Embryonic facial prominence (tissue), 1 donor: Measurements from ENCODE around the gene HPCAL1.

ENCODE experiments used
- DNase-seq: peaks from one replicate; pipeline ENCODE4 v3.0.0-alpha.2; 2016; ENCODE audit errors: extremely low spot score

The HPCAL1 gene

GRCh38 chr2:10323535-10323934 is 20.8 kb downstream of the HPCAL1 start:
- DNase-seq = no peak

- no peak for DNase-seq
Measured at GRCh38 chr2:10324095-10324832, 21.6 kb downstream of the HPCAL1 start.

GRCh38 chr2:10325278-10326145 is 22.8 kb downstream of the HPCAL1 start:
- DNase-seq = no peak

- no peak for DNase-seq
Measured at GRCh38 chr2:10326151-10326616, 23.5 kb downstream of the HPCAL1 start.

GRCh38 chr2:10326707-10327594 is 24.2 kb downstream of the HPCAL1 start:
- no peak for DNase-seq

- DNase-seq = no peak
Measured at GRCh38 chr2:10327896-10328669, 25.4 kb downstream of the HPCAL1 start.

GRCh38 chr2:10328670-10329579 is 26.2 kb downstream of the HPCAL1 start:
- no peak for DNase-seq

GRCh38 chr2:10329580-10329879 is 26.8 kb downstream of the HPCAL1 start:
- DNase-seq = no peak

- no peak for DNase-seq
Measured at GRCh38 chr2:10329880-10330699, 27.4 kb downstream of the HPCAL1 start.

GRCh38 chr2:10330700-10331026 is 28.0 kb downstream of the HPCAL1 start:
- DNase-seq = no peak

- no peak for DNase-seq
Measured at GRCh38 chr2:10331027-10331701, 28.5 kb downstream of the HPCAL1 start.

GRCh38 chr2:10331702-10332401 is 29.1 kb downstream of the HPCAL1 start:
- DNase-seq = no peak

- no peak for DNase-seq
Measured at GRCh38 chr2:10332402-10333246, 29.9 kb downstream of the HPCAL1 start.

GRCh38 chr2:10333247-10333613 is 30.5 kb downstream of the HPCAL1 start:
- DNase-seq = no peak

GRCh38 chr2:10333966-10334365 is 31.3 kb downstream of the HPCAL1 start:
- no peak for DNase-seq

- DNase-seq = no peak
Measured at GRCh38 chr2:10335046-10335840, 32.5 kb downstream of the HPCAL1 start.

GRCh38 chr2:10336283-10336682 is 33.6 kb downstream of the HPCAL1 start:
- no peak for DNase-seq
